CD8-positive, alpha-beta memory T cell (primary cell): ENCODE data around the gene GATAD2B. TPM values are rescaled to one million over a fixed set of nuclear protein-coding genes. Genes with fewer than 3 reads are reported as not detected.

Source experiments
- CTCF ChIA-PET: fragments of 350-600 bp; sonication (Branson Sonifier 250); formaldehyde crosslinking; loops from one replicate; lab custom pipeline; 2021; ENCODE audit warnings: antibody characterized with exemption; lab: Charles Lee
- POLR2A ChIA-PET: fragments of 350-600 bp; sonication (Branson Sonifier 250); formaldehyde crosslinking; loops from one replicate; lab custom pipeline; 2021; ENCODE audit warnings: antibody characterized with exemption; lab: Charles Lee
- DNase-seq, 5 donors: peaks; one replicate each; pipeline versions ENCODE4 v3.0.0 to v3.0.0-alpha.2; 2020 to 2022; ENCODE audit warnings: mixed read lengths in 1 of 5
- H3K27ac ChIP-seq: one replicate; pipeline ENCODE4 v1.7.0; 2013; ENCODE audit warnings: low read depth, mild to moderate bottlenecking, low read length, moderate library complexity
- H3K27me3 ChIP-seq: 2 replicates; pipeline ENCODE4 v1.7.0; 2013; ENCODE audit warnings: low read length, mild to moderate bottlenecking; ENCODE audit not compliant: insufficient read depth, poor library complexity, severe bottlenecking
- H3K36me3 ChIP-seq: 2 replicates; pipeline ENCODE4 v1.7.0; 2013; ENCODE audit warnings: mild to moderate bottlenecking, low read length, moderate library complexity; ENCODE audit not compliant: insufficient read depth
- H3K4me1 ChIP-seq: 2 replicates; pipeline ENCODE4 v1.7.0; 2013; ENCODE audit warnings: mild to moderate bottlenecking, low read length, moderate library complexity; ENCODE audit not compliant: insufficient read depth
- H3K4me3 ChIP-seq: 2 replicates; pipeline ENCODE4 v1.7.0; 2013; ENCODE audit warnings: mild to moderate bottlenecking, low read length
- H3K9me3 ChIP-seq: 2 replicates; pipeline ENCODE4 v1.7.0; 2013; ENCODE audit warnings: mild to moderate bottlenecking, low read length
- H3K27ac Mint-ChIP-seq, 8 donors: one replicate each; pipeline ENCODE4 v1.8.0; 2020 to 2021; ENCODE audit warnings: mixed read lengths in 8 of 8, mild to moderate bottlenecking in 6 of 8, inconsistent platforms in 3 of 8, moderate library complexity in 3 of 8
- H3K27me3 Mint-ChIP-seq, 2 donors: one replicate each; pipeline ENCODE4 v1.8.0; 2020 to 2021; ENCODE audit warnings: mixed read lengths in 2 of 2, mild to moderate bottlenecking in 1 of 2, moderate library complexity in 1 of 2
- H3K36me3 Mint-ChIP-seq, 3 donors: one replicate each; pipeline ENCODE4 v1.8.0; 2020 to 2021; ENCODE audit warnings: mixed read lengths in 3 of 3, inconsistent platforms in 1 of 3, mild to moderate bottlenecking in 1 of 3
- H3K4me1 Mint-ChIP-seq, 3 donors: one replicate each; pipeline ENCODE4 v1.8.0; 2020 to 2021; ENCODE audit warnings: mixed read lengths in 3 of 3, inconsistent platforms in 1 of 3, mild to moderate bottlenecking in 1 of 3
- H3K4me3 Mint-ChIP-seq, 7 donors: one replicate each; pipeline ENCODE4 v1.8.0; 2020 to 2021; ENCODE audit warnings: mixed read lengths in 7 of 7, mild to moderate bottlenecking in 6 of 7, moderate library complexity in 4 of 7, inconsistent platforms in 2 of 7
- H3K9me3 Mint-ChIP-seq, 5 donors: one replicate each; pipeline ENCODE4 v1.8.0; 2020 to 2022; ENCODE audit warnings: mixed read lengths in 5 of 5, mild to moderate bottlenecking in 3 of 5, moderate library complexity in 2 of 5, inconsistent platforms in 1 of 5
- polyA plus RNA-seq: library from polyadenylated mRNA; unstranded; fragments of 300-500 nt; fragmentation: Illumina TruSeq; gene quantifications from one replicate; pipeline ENCODE4 v1.2.3, GENCODE V29; 2021
- total RNA-seq, 2 experiments: library from RNA; stranded (reverse); gene quantifications; one replicate each; pipeline ENCODE4 v1.2.3, GENCODE V29; 2021

The GATAD2B gene
- total and polyA plus RNA-seq, 3 experiments from 2014 or later: 5.6 to 71.9 (median 64.9) TPM

GRCh38 chr1:153804112-153804511 is 118.7 kb downstream of the GATAD2B start:
- Histone ChIP-seq H3K27me3 (no peaks in the 10 kb centered on the region), H3K4me3 (no peak overlapping the region), H3K4me1 (peaks cover 22% of the 10 kb centered on the region), H3K27ac (peak overlapping the region; percentile 5), H3K36me3 (peaks cover 1% of the 10 kb centered on the region), H3K9me3 (no peaks in the 10 kb centered on the region)
- POLR2A ChIA-PET: interaction anchor here (1.0 to 2.1 kb wide), 5 partner anchors 120 to 186 kb away, joined by 4 to 11 read pairs (median 5); partner anchors contain the start of genes CREB3L4, DENND4B and JTB
- DNase-seq: no peak
- Mint-ChIP-seq H3K27ac (peak overlapping the region; percentile 83 to 96 (median 88)), H3K9me3 (no peaks in the 10 kb centered on the region), H3K36me3 (peaks cover 0 to 32% (median 5%) of the 10 kb centered on the region in 3 donors), H3K4me1 (peaks cover 40 to 50% (median 41%) of the 10 kb centered on the region in 3 donors), H3K27me3 (no peaks in the 10 kb centered on the region), H3K4me3 (peak overlapping the region in 3 of 7 donors; percentile 11 to 23 (median 22))
- CTCF ChIA-PET: interaction anchor here (0.6 to 5.7 kb wide), 4 partner anchors 142 to 225 kb away, joined by 3 to 35 read pairs (median 5); partner anchors contain the start of genes DENND4B and RAB13

GRCh38 chr1:153803470-153804056 is 119.2 kb downstream of the GATAD2B start:
- Mint-ChIP-seq H3K36me3 (peaks cover 0 to 26% (median 5%) of the 10 kb centered on the region in 3 donors), H3K4me3 (no peak overlapping the region), H3K27me3 (no peaks in the 10 kb centered on the region), H3K27ac (peak overlapping the region; percentile 75 to 96 (median 84)), H3K4me1 (peaks cover 40 to 50% (median 41%) of the 10 kb centered on the region in 3 donors), H3K9me3 (no peaks in the 10 kb centered on the region)
- Histone ChIP-seq H3K36me3 (no peaks in the 10 kb centered on the region), H3K4me1 (peaks cover 22% of the 10 kb centered on the region), H3K27ac (no peak overlapping the region), H3K9me3 (no peaks in the 10 kb centered on the region), H3K4me3 (no peak overlapping the region), H3K27me3 (no peaks in the 10 kb centered on the region)
- ChIA-PET CTCF (interaction anchor here (0.9 to 5.7 kb wide), 4 partner anchors 14 to 182 kb away, joined by 4 to 35 read pairs (median 8); partner anchors contain the start of genes DENND4B and RAB13), POLR2A (interaction anchor here (1.0 to 2.1 kb wide), 4 partner anchors 120 to 187 kb away, joined by 3 to 11 read pairs (median 6); partner anchors contain the start of genes CREB3L4, DENND4B and RPS27)
- DNase-seq: no peak

GRCh38 chr1:153801786-153802697 is 120.7 kb downstream of the GATAD2B start:
- Mint-ChIP-seq H3K4me3 (no peak overlapping the region), H3K4me1 (peaks cover 41 to 55% (median 43%) of the 10 kb centered on the region in 3 donors), H3K9me3 (no peaks in the 10 kb centered on the region), H3K36me3 (peaks cover 0 to 14% (median 5%) of the 10 kb centered on the region in 3 donors), H3K27ac (peak overlapping the region in 7 of 8 donors; percentile 51 to 96 (median 80)), H3K27me3 (no peaks in the 10 kb centered on the region)
- Histone ChIP-seq H3K4me3 (no peak overlapping the region), H3K9me3 (no peaks in the 10 kb centered on the region), H3K27ac (no peak overlapping the region), H3K4me1 (peaks cover 23% of the 10 kb centered on the region), H3K27me3 (no peaks in the 10 kb centered on the region), H3K36me3 (no peaks in the 10 kb centered on the region)
- no peak for DNase-seq
- ChIA-PET CTCF (interaction anchor here (0.8 to 5.7 kb wide), 3 partner anchors 145 to 184 kb away, joined by 4 to 35 read pairs (median 9); partner anchors contain the start of genes CREB3L4, DENND4B and RAB13), POLR2A (interaction anchor here (0.5 to 1.0 kb wide), 2 partner anchors 90 kb away, joined by 3 to 8 read pairs; no protein-coding TSS in a partner anchor)

- peaks cover 0 to 8% (median 5%) of the 10 kb centered on the region in 3 donors for H3K36me3 Mint-ChIP-seq
- Histone ChIP-seq H3K27me3 (no peaks in the 10 kb centered on the region), H3K9me3 (no peaks in the 10 kb centered on the region), H3K4me3 (no peak overlapping the region), H3K4me1 (peaks cover 31% of the 10 kb centered on the region), H3K36me3 (no peaks in the 10 kb centered on the region), H3K27ac (no peak overlapping the region)
- no peak for DNase-seq
- H3K9me3 Mint-ChIP-seq: no peaks in the 10 kb centered on the region
- POLR2A ChIA-PET: interaction anchor here (0.5 to 1.0 kb wide), 2 partner anchors 91 to 185 kb away, joined by 3 read pairs; partner anchors contain the start of gene RAB13
- H3K27me3 Mint-ChIP-seq: no peaks in the 10 kb centered on the region
- H3K4me1 Mint-ChIP-seq: peaks cover 40 to 55% (median 44%) of the 10 kb centered on the region in 3 donors
- peak overlapping the region in 3 of 8 donors; percentile 9 to 74 (median 45) for H3K27ac Mint-ChIP-seq
- H3K4me3 Mint-ChIP-seq: no peak overlapping the region
- CTCF ChIA-PET: interaction anchor here (5.7 kb wide), 1 partner anchor 185 kb away, joined by 35 read pairs; the partner anchor contains the start of gene RAB13
These were observed 121.6 kb downstream of the GATAD2B start for GRCh38 chr1:153801028-153801625.

GRCh38 chr1:153800516-153800915 is 122.3 kb downstream of the GATAD2B start:
- H3K36me3 Mint-ChIP-seq: peaks cover 0 to 7% (median 5%) of the 10 kb centered on the region in 3 donors
- H3K36me3 ChIP-seq: no peaks in the 10 kb centered on the region
- CTCF ChIA-PET: interaction anchor here (5.7 kb wide), 1 partner anchor 185 kb away, joined by 35 read pairs; the partner anchor contains the start of gene RAB13

GRCh38 chr1:153799566-153800465 is 123.0 kb downstream of the GATAD2B start:
- CTCF ChIA-PET: interaction anchor here (4.6 to 5.7 kb wide), 2 partner anchors 186 to 188 kb away, joined by 35 to 94 read pairs; partner anchors contain the start of genes RAB13 and RPS27
- no peak overlapping the region for H3K4me3 ChIP-seq
- H3K4me1 ChIP-seq: peaks cover 21% of the 10 kb centered on the region
- peaks cover 28 to 49% (median 34%) of the 10 kb centered on the region in 3 donors for H3K4me1 Mint-ChIP-seq
- no peaks in the 10 kb centered on the region for H3K27me3 Mint-ChIP-seq
- no peak overlapping the region for H3K4me3 Mint-ChIP-seq
- no peaks in the 10 kb centered on the region for H3K9me3 ChIP-seq
- peaks cover 0 to 6% (median 5%) of the 10 kb centered on the region in 3 donors for H3K36me3 Mint-ChIP-seq
- no peak for DNase-seq
- H3K27ac ChIP-seq: no peak overlapping the region
- POLR2A ChIA-PET: no interaction called here
- no peaks in the 10 kb centered on the region for H3K27me3 ChIP-seq
- H3K9me3 Mint-ChIP-seq: no peaks in the 10 kb centered on the region
- H3K36me3 ChIP-seq: no peaks in the 10 kb centered on the region
- peak overlapping the region in 1 of 8 donors; percentile 47 for H3K27ac Mint-ChIP-seq

More at GRCh38 chr1:153800516-153800915, 122.3 kb downstream of the GATAD2B start:
- Histone ChIP-seq H3K27ac (no peak overlapping the region), H3K9me3 (no peaks in the 10 kb centered on the region), H3K27me3 (no peaks in the 10 kb centered on the region), H3K4me1 (peaks cover 27% of the 10 kb centered on the region), H3K4me3 (no peak overlapping the region)
- POLR2A ChIA-PET: no interaction called here
- H3K4me1 Mint-ChIP-seq: peaks cover 34 to 55% (median 39%) of the 10 kb centered on the region in 3 donors
- H3K27ac Mint-ChIP-seq: peak overlapping the region in 2 of 8 donors; percentile 45 to 70
- no peaks in the 10 kb centered on the region for H3K9me3 Mint-ChIP-seq
- no peak overlapping the region for H3K4me3 Mint-ChIP-seq
- no peak for DNase-seq
- H3K27me3 Mint-ChIP-seq: no peaks in the 10 kb centered on the region
